ENCODE measurements around the gene EVI5L. TPM values are rescaled to one million over a fixed set of nuclear protein-coding genes. Genes with fewer than 3 reads are reported as not detected.

EVI5L gene
- total and polyA plus RNA-seq, 2 of the 8 experiments (the other 6 are each of a cell fraction or from before 2014, with no cell fraction given): 7.2 to 11.0 TPM

DNA sequence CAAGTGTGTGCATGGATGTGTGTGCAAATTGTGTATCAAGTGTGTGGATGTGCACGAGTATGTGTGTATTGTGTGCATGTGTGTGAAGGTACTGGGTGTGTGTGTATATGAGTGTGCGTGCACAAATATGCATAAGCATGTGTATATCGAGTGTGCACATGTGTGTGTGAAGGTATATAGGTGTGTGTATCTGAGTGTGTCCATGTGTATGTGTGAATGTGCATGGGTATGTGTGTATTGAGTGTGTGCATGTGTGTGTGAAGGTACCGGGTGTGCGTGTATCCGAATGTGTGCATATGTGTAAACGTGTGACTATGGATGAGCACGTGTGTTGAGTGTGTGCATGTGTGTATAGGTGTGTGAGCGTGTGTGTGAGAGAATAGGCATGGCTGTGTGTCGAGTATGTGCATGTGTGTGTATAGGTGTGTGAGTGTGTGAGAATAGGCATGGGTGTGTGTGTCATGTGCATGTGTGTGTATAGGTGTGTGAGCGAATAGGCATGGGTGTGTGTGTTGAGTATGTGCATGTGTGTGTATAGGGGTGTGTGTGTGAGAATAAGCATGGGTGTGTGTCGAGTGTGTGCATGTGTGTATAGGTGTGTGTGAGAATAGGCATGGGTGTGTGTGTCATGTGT is 12.8 kb downstream of the EVI5L start (continued):
- TF ChIP-seq, protein P1, sequence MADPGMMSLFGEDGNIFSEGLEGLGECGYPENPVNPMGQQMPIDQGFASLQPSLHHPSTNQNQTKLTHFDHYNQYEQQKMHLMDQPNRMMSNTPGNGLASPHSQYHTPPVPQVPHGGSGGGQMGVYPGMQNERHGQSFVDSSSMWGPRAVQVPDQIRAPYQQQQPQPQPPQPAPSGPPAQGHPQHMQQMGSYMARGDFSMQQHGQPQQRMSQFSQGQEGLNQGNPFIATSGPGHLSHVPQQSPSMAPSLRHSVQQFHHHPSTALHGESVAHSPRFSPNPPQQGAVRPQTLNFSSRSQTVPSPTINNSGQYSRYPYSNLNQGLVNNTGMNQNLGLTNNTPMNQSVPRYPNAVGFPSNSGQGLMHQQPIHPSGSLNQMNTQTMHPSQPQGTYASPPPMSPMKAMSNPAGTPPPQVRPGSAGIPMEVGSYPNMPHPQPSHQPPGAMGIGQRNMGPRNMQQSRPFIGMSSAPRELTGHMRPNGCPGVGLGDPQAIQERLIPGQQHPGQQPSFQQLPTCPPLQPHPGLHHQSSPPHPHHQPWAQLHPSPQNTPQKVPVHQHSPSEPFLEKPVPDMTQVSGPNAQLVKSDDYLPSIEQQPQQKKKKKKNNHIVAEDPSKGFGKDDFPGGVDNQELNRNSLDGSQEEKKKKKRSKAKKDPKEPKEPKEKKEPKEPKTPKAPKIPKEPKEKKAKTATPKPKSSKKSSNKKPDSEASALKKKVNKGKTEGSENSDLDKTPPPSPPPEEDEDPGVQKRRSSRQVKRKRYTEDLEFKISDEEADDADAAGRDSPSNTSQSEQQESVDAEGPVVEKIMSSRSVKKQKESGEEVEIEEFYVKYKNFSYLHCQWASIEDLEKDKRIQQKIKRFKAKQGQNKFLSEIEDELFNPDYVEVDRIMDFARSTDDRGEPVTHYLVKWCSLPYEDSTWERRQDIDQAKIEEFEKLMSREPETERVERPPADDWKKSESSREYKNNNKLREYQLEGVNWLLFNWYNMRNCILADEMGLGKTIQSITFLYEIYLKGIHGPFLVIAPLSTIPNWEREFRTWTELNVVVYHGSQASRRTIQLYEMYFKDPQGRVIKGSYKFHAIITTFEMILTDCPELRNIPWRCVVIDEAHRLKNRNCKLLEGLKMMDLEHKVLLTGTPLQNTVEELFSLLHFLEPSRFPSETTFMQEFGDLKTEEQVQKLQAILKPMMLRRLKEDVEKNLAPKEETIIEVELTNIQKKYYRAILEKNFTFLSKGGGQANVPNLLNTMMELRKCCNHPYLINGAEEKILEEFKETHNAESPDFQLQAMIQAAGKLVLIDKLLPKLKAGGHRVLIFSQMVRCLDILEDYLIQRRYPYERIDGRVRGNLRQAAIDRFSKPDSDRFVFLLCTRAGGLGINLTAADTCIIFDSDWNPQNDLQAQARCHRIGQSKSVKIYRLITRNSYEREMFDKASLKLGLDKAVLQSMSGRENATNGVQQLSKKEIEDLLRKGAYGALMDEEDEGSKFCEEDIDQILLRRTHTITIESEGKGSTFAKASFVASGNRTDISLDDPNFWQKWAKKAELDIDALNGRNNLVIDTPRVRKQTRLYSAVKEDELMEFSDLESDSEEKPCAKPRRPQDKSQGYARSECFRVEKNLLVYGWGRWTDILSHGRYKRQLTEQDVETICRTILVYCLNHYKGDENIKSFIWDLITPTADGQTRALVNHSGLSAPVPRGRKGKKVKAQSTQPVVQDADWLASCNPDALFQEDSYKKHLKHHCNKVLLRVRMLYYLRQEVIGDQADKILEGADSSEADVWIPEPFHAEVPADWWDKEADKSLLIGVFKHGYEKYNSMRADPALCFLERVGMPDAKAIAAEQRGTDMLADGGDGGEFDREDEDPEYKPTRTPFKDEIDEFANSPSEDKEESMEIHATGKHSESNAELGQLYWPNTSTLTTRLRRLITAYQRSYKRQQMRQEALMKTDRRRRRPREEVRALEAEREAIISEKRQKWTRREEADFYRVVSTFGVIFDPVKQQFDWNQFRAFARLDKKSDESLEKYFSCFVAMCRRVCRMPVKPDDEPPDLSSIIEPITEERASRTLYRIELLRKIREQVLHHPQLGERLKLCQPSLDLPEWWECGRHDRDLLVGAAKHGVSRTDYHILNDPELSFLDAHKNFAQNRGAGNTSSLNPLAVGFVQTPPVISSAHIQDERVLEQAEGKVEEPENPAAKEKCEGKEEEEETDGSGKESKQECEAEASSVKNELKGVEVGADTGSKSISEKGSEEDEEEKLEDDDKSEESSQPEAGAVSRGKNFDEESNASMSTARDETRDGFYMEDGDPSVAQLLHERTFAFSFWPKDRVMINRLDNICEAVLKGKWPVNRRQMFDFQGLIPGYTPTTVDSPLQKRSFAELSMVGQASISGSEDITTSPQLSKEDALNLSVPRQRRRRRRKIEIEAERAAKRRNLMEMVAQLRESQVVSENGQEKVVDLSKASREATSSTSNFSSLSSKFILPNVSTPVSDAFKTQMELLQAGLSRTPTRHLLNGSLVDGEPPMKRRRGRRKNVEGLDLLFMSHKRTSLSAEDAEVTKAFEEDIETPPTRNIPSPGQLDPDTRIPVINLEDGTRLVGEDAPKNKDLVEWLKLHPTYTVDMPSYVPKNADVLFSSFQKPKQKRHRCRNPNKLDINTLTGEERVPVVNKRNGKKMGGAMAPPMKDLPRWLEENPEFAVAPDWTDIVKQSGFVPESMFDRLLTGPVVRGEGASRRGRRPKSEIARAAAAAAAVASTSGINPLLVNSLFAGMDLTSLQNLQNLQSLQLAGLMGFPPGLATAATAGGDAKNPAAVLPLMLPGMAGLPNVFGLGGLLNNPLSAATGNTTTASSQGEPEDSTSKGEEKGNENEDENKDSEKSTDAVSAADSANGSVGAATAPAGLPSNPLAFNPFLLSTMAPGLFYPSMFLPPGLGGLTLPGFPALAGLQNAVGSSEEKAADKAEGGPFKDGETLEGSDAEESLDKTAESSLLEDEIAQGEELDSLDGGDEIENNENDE (IDR thresholded peaks at IDR 0.05; ENCODE audit: insufficient replicate concordance, low read length): no peak
- TF ChIP-seq KDM5A (IDR thresholded peaks at IDR 0.05; ENCODE audit: low read length) (no peak), SP4 (IDR thresholded peaks at IDR 0.05; ENCODE audit: low read length) (no peak), ZNF274 (IDR thresholded peaks at IDR 0.05; ENCODE audit: borderline replicate concordance, extremely low read depth, low read length) (no peak), POLR2A (IDR thresholded peaks at IDR 0.05; ENCODE audit: control extremely low read depth in 1 of 2, low read depth in 2 of 2, low read length in 2 of 2) (no peak), SIRT6 (IDR thresholded peaks at IDR 0.05; ENCODE audit: low read length) (no peak)
- TF ChIP-seq, protein P2, sequence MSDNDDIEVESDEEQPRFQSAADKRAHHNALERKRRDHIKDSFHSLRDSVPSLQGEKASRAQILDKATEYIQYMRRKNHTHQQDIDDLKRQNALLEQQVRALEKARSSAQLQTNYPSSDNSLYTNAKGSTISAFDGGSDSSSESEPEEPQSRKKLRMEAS (IDR thresholded peaks at IDR 0.05): no peak
